Muscle of arm (tissue), 14 donors: Measurements from ENCODE around the gene NETO2. TPM values are rescaled to one million over a fixed set of nuclear protein-coding genes. Genes with fewer than 3 reads are reported as not detected.
"Not testable (repeated sequence)": the region's sequence is repeated elsewhere in the genome, so short reads cannot be mapped to it uniquely, and the experiment has no call there.

ENCODE experiments used
- DNase-seq: peaks from one replicate; pipeline ENCODE4 v3.0.0-alpha.2; 2013
- long read RNA-seq, 11 donors: transcript quantifications; one replicate each; lab custom pipeline, GENCODE V29; 2026
- polyA plus RNA-seq, 12 donors: library from polyadenylated mRNA; unstranded; fragments of 120-200 nt; gene quantifications; one replicate each; pipeline ENCODE4 v1.2.1, GENCODE V29; 2013; ENCODE audit not compliant: insufficient read length in 12 of 12

Gene NETO2
- 10 to 100 TPM in 10 of 12 donors, 1 to 10 TPM in 1, not detected in 1; 6.4 to 40.2 (median 17.9) TPM for polyA plus RNA-seq
- long read RNA-seq, donor 1 = 0 reads
- long read RNA-seq, donor 2, full-length matches to known transcripts = 3 of 3 reads
- long read RNA-seq, donor 2, partial matches to known transcripts = 0 of 3 reads
- long read RNA-seq, donor 2, other reads (novel, unspliced or antisense) = 0 of 3 reads
- long read RNA-seq, donor 3, full-length matches to known transcripts = 1 of 1 reads
- long read RNA-seq, donor 3, partial matches to known transcripts = 0 of 1 reads
- long read RNA-seq, donor 3, other reads (novel, unspliced or antisense) = 0 of 1 reads
- long read RNA-seq, donor 4 = 0 reads
- long read RNA-seq, donor 5, full-length matches to known transcripts = 1 of 1 reads
- long read RNA-seq, donor 5, partial matches to known transcripts = 0 of 1 reads
- long read RNA-seq, donor 5, other reads (novel, unspliced or antisense) = 0 of 1 reads
- long read RNA-seq, donor 6, full-length matches to known transcripts = 1 of 7 reads
- long read RNA-seq, donor 6, partial matches to known transcripts = 6 of 7 reads
- long read RNA-seq, donor 6, other reads (novel, unspliced or antisense) = 0 of 7 reads
- long read RNA-seq, donor 7, partial matches to known transcripts = 0 of 1 reads
- long read RNA-seq, donor 7, other reads (novel, unspliced or antisense) = 0 of 1 reads
- long read RNA-seq, donor 8, full-length matches to known transcripts = 3 of 3 reads
- long read RNA-seq, donor 8, partial matches to known transcripts = 0 of 3 reads
- long read RNA-seq, donor 8, other reads (novel, unspliced or antisense) = 0 of 3 reads
- long read RNA-seq, donor 9 = 0 reads
- long read RNA-seq, donor 10, full-length matches to known transcripts = 5 of 5 reads
- long read RNA-seq, donor 10, partial matches to known transcripts = 0 of 5 reads
- long read RNA-seq, donor 10, other reads (novel, unspliced or antisense) = 0 of 5 reads
- long read RNA-seq, donor 11, full-length matches to known transcripts = 1 of 1 reads
- long read RNA-seq, donor 11, partial matches to known transcripts = 0 of 1 reads
- long read RNA-seq, donor 11, other reads (novel, unspliced or antisense) = 0 of 1 reads

GRCh38 chr16:47143677-47144558 is at the start of gene NETO2:
Gene NETO2 (minus strand): TSS chr16:47143945. CDS start chr16:47143612, 333 bp downstream.
- DNase-seq = no peak

GRCh38 chr16:47182318-47182717 is 38.6 kb upstream of the NETO2 start:
- DNase-seq = no peak

- not testable (repeated sequence) for DNase-seq
Measured at GRCh38 chr16:47181066-47181465, 37.3 kb upstream of the NETO2 start.

- no peak for DNase-seq
Measured at GRCh38 chr16:47180073-47180472, 36.3 kb upstream of the NETO2 start.

GRCh38 chr16:47175152-47175551 is 31.4 kb upstream of the NETO2 start:
- no peak for DNase-seq

GRCh38 chr16:47162670-47163420 is 19.1 kb upstream of the NETO2 start:
- no peak for DNase-seq

GRCh38 chr16:47161464-47161863 is 17.7 kb upstream of the NETO2 start:
- no peak for DNase-seq

- DNase-seq = no peak
Measured at GRCh38 chr16:47160422-47160821, 16.7 kb upstream of the NETO2 start.

GRCh38 chr16:47158992-47159391 is 15.2 kb upstream of the NETO2 start:
- no peak for DNase-seq

- no peak for DNase-seq
Measured at GRCh38 chr16:47156680-47157215, 13.0 kb upstream of the NETO2 start.

GRCh38 chr16:47152501-47152900 is 8.8 kb upstream of the NETO2 start:
- not testable (repeated sequence) for DNase-seq

- DNase-seq = no peak
Measured at GRCh38 chr16:47150067-47150466, 6.3 kb upstream of the NETO2 start.

- DNase-seq = no peak
Measured at GRCh38 chr16:47144559-47144877, 773 bp upstream of the NETO2 start.

GRCh38 chr16:47142821-47143676 is 696 bp downstream of the NETO2 start:
- no peak for DNase-seq

- no peak for DNase-seq
Measured at GRCh38 chr16:47142486-47142820, 1.3 kb downstream of the NETO2 start.

- peak; percentile 77 for DNase-seq
Measured at GRCh38 chr16:47141773-47142485, 1.8 kb downstream of the NETO2 start.

GRCh38 chr16:47140686-47141085 is 3.1 kb downstream of the NETO2 start:
- no peak for DNase-seq

- DNase-seq = no peak
Measured at GRCh38 chr16:47139561-47140185, 4.1 kb downstream of the NETO2 start.
